HG03571 (cell line): ENCODE measurements around the gene EPS8L1.
"Not testable (repeated sequence)": the region's sequence is repeated elsewhere in the genome, so short reads cannot be mapped to it uniquely, and the experiment has no call there.

Source experiments
- ATAC-seq: cut with Tn5 transposase; IDR thresholded peaks from one replicate; pipeline ENCODE4 v1.9.1; 2021; ENCODE audit not compliant: unreplicated experiment

EPS8L1 gene

DNA sequence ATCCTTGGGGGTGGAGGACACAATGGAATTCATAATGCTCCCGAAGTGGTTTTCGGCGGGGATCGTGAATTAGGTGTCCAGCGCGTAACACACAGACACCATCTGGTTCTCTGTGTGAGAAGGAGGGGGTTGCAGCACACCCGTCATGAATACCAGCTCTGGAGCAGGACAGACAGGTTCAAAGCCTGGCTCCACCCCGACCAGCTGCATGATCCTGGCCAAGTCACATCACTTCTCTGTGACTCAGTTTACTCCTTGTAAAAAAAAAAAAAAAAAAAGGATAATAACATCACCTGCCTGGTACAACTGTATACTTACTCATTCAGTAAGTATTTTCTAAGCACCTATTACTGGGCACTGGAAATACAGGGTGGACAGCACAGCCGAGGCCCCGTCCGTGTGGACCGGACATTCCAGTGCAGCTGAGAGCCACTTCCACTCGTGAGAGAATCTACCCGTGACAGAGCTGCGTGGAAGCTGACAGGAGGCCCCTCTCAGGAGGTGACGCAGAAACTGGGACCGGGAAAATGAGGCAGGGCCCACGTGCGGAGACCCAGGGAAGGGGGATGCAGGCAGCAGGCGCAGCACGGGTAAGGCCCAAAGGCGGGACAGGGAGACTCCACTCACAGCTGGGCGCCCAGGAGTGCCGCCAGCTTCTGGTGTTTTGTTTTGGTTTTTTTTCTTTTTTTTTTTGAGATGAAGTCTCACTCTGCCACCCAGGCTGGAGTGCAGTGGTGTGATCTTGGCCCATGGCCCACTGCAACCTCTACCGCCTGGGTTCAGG lies 24.7 kb upstream of the EPS8L1 start:
- ATAC-seq = no peak

DNA sequence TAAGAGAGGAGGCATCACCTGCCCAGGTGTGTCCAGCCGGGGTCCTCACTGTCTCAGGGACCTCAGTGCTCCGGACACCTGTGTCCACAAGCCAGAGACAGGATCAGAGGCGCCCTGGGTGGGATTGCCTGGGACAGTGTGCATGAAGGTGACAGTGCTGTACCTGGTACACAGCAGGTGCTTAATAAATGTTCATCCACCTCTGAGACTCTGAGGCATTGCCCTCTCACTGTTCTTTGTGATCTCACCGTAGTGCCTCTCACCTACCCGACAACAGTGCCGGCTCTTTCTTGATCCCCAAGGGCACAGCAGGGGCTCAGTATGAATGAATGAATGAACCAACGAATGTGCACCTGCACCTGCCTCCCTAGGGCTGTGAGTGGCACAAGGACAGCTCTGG lies 21.9 kb upstream of the EPS8L1 start:
- no peak for ATAC-seq

GRCh38 chr19:55056827-55057226 lies 18.8 kb upstream of the EPS8L1 start:
- ATAC-seq = no peak

DNA sequence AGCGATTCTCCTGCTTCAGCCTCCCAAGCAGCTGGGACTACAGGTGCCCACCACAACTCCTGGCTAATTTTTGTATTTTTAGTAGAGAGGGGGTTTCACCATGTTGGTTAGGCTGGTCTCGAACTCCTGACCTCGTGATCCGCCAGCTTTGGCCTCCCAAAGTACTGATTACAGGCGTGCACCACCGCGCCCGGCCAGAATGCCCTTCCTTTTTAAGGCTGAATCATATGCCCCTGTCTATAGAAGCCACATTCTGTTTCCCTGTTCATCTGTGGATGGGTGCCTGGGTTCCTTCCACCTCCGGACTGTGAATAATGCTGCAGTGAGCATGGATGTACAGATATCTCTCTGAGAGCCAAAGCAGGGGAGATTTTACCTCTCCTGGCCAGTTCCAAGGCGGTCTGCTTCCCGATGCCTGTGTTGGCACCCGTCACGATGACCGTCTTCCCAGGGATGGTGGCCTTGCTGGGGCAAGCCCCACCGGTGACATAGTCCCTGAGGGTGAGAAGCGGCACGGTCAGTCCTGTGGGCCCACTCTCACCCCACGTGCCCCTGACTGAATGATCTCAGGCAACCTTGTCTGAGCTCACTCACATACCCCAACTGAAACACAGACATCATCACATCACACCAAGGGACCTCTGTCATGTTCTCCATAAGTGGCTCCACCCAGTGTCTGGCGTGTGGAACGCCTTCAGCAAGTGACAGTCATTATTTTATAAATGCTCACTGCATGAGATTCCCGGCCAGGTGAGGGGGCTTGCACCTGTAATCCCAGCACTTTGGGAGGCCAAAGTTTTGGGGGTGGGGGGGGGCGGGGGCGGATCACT lies 16.7 kb upstream of the EPS8L1 start:
- no peak for ATAC-seq

DNA sequence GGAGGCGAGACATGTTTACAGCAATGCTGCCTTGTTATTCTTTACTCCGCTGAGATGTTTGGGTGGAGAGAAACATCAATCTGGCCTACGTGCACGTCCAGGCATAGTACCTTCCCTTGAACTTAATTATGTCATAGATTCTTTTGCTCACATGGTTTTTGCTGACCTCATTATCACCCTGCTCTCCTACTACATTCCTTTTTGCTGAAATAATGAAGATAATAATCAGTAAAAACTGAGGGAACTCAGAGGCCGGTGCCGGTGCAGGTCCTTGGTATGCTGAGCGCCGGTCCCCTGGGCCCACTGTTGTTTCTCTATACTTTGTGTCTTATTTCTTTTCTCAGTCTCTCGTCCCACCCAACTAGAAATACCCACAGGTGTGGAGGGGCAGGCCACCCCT lies 15.4 kb upstream of the EPS8L1 start:
- ATAC-seq = not testable (repeated sequence)

- ATAC-seq = peak; percentile 84
Observed at GRCh38 chr19:55062735-55063491, 12.8 kb upstream of the EPS8L1 start, which contains the start of gene RDH13. Gene RDH13, minus strand, starts transcription at chr19:55063148. Its CDS starts 116 bp downstream, at chr19:55063032.

DNA sequence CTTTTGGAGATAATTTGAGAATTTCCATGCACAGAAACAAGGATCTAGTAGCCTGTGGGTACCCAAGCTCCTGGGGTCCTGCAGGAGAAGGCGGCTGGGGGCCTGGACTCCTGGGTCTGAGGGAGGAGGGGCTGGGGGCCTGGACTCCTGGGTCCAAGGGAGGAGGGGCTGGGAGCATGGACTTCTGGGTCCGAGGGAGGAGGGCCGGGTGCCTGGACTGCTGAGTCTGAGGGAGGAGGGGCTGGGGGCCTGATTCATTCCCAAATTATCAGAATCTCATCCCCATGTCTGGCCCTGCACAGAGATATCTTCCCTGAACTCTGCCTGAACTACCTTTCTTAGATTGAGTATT lies 12.2 kb upstream of the EPS8L1 start:
- ATAC-seq = no peak

- ATAC-seq = not testable (repeated sequence)
Observed at GRCh38 chr19:55065516-55065915, 10.2 kb upstream of the EPS8L1 start.

DNA sequence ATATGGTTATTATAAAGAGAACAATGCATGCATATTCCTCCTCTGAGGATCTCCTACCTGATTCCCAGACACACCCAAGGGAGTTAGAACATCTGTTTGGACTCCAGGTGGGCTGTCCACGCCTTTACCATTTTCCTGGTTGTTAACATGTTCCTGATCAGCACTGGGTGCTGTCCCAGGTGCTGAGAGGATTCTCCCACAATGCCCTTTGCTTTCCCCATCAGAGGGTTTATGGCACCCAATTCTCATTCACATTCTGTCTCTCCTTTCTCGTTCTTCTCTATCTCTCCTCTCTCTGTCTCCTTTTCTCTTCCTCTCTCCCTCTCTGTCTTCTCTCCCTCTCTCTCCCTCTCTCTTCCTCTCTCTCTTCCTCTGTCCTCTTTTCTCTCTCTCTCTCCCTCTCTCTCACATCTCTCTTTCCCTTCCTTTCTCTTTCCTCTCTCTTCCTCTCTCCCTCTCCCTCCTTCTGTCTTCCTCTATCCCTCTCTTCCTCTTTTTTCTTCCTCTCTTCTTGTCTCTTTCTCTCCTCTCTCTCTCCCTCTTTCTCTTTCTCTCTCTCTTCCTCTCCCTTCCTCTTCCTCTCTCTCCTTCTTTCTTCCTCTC lies 9.5 kb upstream of the EPS8L1 start:
- ATAC-seq = no peak

GRCh38 chr19:55067869-55068268 lies 7.8 kb upstream of the EPS8L1 start:
- ATAC-seq = no peak

GRCh38 chr19:55068950-55069864 lies 6.5 kb upstream of the EPS8L1 start:
- ATAC-seq = no peak

DNA sequence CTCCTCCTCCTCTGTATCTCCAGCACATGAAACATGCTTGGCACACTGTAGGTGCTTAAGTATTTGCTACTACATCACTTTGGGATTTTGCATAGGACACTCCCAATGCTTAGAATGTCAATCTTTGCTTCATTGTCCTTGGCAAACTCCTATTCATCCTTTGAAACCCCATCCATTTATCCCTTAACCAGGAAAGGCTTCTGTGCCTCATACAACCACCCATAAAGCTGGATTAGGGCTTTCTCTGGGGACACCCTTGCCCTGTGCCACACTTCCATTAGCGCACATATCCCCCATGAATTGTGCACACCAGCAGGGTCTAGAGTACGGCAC lies 5.8 kb upstream of the EPS8L1 start:
- ATAC-seq = no peak

DNA sequence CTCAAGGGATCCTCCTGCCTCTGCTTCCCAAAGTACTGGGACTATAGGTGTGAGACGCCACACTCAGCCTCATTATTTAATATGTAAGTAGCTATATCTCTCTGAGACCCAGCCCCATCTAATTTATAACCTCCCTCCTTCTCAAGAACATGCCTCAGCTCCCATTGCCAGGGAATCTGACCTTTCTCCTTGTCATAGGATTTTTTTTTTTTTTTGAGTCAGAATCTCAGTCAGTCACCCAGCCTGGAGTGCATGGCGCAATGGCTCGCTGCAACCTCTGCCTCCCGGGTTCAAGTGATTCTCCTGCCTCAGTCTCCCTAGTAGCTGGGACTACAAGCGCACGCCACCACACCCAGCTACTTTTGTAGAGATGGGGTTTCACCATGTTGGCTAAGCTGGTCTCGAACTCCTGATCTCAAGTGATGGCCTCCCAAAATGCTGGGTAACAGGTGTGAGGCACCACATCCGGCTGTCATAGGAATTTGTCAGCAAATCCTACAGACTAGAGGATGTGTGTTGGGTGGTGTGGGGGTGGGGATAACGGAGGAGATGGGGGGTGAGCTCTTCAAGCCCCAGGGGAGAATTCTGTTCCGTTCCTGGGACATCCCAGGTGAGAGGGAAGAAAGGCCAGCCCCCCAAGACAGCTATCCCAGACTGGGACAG lies 5.1 kb upstream of the EPS8L1 start:
- ATAC-seq = no peak

GRCh38 chr19:55071129-55071502 lies 4.6 kb upstream of the EPS8L1 start:
- no peak for ATAC-seq

- no peak for ATAC-seq
Observed at GRCh38 chr19:55071913-55072312, 3.8 kb upstream of the EPS8L1 start.

- ATAC-seq = no peak
Observed at GRCh38 chr19:55076321-55076720, 652 bp downstream of the EPS8L1 start.

- ATAC-seq = no peak
Observed at GRCh38 chr19:55077106-55077505, 1.4 kb downstream of the EPS8L1 start.

- no peak for ATAC-seq
Observed at GRCh38 chr19:55078996-55079395, 3.3 kb downstream of the EPS8L1 start.

GRCh38 chr19:55079400-55080038 lies 3.9 kb downstream of the EPS8L1 start:
- ATAC-seq = no peak
